ENCODE measurements around the gene FUT1.
"Not testable (repeated sequence)": the region's sequence is repeated elsewhere in the genome, so short reads cannot be mapped to it uniquely, and the experiment has no call there.

FUT1 gene

DNA sequence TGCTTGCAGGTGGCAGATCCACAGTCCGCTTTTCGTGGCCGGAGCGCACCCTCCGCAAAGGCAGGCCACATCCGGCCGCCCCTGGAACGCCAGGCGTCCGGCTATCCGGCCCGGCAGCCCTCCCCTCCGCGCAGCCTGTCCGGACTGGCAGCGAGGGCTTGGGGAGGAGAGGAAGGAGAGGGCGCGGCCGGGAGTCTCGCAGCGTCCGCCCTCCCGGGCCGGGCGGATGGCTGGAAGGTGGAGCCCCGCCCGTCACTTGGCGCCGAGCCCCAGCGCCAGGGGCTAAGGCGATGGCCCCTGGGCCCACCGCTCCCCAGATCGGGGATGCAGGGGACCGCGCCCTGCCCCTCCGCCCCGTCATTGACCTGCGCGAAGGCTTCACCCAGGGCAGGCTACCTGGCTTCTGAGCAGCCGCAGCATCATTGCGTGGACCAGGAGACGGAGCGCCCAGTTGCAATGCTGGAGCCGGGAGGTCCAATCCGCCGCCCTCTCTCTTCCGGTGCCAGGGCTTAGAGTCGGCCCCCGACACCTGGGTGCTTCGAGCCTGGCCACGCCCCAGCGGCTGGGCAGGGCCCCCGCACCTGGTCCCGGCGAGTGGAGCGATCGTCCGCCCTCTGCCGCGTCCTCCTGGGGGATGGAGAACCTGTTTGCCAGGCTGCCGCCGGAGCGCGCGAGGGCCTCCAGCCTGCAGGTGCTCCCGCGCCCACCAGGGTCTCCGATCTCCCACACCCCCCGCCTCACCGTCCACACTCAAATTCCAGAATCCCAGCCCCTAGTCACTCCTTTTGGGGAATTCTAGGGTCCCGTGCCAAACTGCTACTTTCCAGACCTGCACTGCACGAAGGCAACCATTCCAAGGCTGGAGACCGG lies at the start of gene FUT1:
Gene FUT1 (minus strand): TSS at position 146 of the 870 bp plus-strand sequence. CDS start 1,360 bp downstream, outside the sequence.
- DNase-seq (ENCODE audit: low read depth) = no peak

- no peak for DNase-seq (ENCODE audit: low read depth)
These were observed 47.2 kb upstream of the FUT1 start for GRCh38 chr19:48799358-48800300.

DNA sequence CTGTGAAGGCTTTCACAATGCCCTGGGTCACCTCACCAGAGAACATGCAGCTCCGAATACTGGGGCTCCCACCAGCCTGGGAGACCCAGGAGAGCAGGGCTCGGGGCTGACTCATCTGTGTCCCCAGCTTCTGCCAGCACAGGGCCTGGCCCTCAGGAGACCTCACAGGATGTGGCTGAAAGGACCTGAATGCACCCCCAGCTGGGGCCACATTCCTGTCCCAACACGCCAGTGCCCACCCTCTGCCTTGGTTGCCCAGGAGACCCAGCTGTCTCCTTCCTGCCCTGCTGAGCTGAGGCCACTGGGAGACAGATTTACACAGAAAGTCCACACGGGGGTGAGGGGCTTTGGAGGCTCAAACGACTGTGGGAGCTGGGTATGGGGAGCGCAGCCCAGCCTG lies 46.5 kb upstream of the FUT1 start:
- DNase-seq (ENCODE audit: low read depth) = no peak

- no peak for DNase-seq (ENCODE audit: low read depth)
These were observed 44.7 kb upstream of the FUT1 start for GRCh38 chr19:48797103-48797502.

DNA sequence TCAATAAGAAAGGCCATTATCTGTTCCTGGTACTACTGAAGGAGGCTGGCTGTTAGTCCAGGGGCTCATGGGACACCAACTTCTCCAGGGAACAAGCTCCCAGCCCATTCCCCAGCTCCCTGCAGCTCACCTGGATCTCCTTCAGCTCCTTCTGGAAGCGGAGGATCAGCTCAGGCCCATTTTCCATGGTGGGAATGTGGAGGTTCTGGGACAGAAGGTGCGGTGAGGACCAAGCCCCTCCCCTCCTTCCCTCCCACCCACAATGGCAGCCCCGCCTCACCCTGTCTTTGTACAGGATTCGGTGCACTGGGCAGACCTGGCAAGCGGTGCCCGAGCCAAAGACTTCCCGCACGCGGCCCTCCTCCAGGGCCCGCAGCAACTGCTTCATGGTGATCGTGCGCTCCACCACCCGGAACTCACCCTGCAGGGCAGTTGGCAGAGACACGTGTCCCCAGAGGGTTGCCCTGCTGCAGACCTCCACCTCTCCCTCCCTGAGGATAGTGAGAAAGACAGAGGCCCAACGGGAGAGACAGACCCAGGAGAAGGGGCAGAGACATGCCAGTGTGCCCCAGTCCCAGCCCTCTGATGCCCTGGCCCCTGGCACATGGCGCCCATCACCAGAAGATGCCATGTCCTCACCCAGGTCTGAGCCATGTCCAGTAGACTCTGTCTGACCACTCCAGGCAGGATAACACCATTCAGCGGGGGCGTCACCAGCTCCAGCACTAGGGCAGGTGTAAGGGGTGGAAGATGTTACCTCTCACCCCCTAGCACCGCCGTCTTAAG lies 44.0 kb upstream of the FUT1 start:
- no peak for DNase-seq (ENCODE audit: low read depth)

DNA sequence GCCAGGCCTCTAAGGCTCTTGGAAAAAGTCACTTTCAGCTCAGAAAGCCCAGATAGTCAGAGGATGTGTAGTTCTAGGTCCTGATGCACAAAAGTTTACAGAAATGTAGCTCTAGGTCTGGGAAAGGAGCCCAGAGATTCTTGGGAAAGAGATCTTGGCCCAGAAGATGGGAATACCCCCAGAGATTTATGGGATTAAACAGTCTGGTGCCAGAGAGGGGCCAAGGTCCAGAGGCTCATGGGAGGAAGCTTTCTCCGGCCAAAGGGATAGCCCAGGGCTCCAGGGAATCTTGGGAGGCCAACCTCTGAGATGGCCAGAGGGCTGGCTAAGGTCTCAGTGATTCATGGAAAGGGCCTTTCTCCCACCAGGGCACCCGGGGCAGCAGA lies 43.2 kb upstream of the FUT1 start:
- DNase-seq (ENCODE audit: low read depth) = no peak

DNA sequence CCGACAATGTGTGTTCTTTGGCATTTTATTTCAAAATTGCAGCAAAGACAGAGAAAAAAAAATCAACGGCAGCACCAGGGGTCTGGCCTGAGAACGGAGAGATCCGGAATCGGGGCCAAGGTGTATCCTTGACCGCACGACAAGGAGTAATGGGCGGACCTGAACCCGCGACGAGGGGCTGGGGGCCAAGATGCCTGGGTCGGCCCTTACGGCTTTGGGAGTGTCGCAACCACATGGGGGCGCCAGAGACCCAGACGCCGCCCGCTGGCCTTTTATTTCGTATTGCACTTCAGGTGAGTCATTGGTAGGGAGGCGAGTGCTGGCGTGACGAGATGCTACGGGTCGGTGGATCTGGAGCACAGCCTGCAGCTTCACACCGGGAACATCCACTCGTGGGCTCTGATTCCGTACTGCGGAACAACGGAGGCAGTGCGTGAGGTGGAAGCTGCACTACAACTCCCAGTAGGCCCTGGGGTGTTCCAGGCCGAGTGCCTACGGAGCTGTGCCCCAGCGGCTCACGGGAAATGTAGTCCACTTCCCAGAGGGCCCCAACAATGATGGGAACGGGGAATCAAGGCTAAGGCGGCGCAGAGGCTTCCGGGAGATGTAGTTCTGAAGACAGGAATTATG lies 42.7 kb upstream of the FUT1 start:
- DNase-seq (ENCODE audit: low read depth) = peak; percentile 95

DNA sequence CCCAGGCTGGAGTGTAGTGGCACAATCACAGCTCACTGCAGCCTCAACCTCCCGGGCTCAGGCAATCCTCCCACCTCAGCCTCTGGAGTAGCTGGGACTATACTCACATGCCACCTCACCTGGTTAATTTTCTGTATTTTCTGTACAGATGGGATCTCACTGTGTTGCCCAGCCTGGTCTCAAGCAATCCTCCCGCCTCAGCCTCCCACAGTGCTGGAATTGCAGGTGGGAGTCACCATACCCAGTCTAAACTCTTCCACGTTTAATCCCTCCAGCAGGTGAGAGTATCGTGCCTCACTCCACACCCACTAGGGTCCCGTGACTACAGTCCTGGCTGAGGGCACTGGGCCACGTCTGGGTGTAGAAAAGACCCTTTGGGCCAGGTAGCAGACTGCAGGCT lies 41.9 kb upstream of the FUT1 start:
- no peak for DNase-seq (ENCODE audit: low read depth)

- DNase-seq (ENCODE audit: low read depth) = no peak
These were observed 40.8 kb upstream of the FUT1 start for GRCh38 chr19:48793271-48793670.

GRCh38 chr19:48787331-48787730 lies 34.9 kb upstream of the FUT1 start:
- not testable (repeated sequence) for DNase-seq (ENCODE audit: low read depth)

DNA sequence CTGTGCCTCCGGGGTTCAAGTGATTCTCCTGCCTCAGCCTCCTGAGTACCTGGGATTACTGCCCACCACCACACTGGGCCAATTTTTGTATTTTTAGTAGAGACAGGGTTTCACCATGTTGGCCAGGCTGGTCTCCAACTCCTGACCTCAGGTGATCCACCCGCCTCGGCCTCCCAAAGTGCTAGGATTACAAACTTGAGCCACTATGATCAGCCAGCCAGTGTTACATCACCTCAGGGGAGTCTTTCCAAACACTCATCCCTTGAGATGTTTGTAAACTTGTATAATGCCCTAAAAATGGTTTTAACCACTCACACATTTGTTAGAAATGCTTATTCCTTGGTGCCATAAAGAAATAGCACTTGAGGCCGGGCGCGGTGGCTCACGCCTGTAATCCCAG lies 34.0 kb upstream of the FUT1 start:
- not testable (repeated sequence) for DNase-seq (ENCODE audit: low read depth)

DNA sequence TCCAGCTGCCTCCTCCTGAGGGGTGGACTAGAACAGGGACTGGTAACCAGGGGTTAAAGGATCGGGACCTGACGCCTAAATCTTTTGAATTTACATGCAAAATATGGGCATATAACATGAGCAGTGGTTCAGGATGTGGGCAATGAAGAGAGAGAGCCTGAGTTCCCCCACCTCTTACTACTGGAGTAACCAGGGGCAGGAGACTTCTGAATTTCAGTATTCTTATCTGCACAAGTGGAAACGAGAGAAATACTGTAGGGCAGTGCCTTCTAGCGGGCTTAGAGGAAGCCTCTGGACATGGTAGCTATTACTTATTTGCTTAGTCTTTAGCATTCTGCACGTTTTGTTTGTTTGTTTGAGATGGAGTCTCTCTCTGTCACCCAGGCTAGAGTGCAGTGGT lies 32.1 kb upstream of the FUT1 start:
- no peak for DNase-seq (ENCODE audit: low read depth)

- no peak for DNase-seq (ENCODE audit: low read depth)
These were observed 28.4 kb upstream of the FUT1 start for GRCh38 chr19:48780631-48781391.

- no peak for DNase-seq (ENCODE audit: low read depth)
These were observed 27.2 kb upstream of the FUT1 start for GRCh38 chr19:48779636-48780035.

- DNase-seq (ENCODE audit: low read depth) = no peak
These were observed 25.3 kb upstream of the FUT1 start for GRCh38 chr19:48777720-48778119.

GRCh38 chr19:48777139-48777538 lies 24.7 kb upstream of the FUT1 start:
- DNase-seq (ENCODE audit: low read depth) = no peak

DNA sequence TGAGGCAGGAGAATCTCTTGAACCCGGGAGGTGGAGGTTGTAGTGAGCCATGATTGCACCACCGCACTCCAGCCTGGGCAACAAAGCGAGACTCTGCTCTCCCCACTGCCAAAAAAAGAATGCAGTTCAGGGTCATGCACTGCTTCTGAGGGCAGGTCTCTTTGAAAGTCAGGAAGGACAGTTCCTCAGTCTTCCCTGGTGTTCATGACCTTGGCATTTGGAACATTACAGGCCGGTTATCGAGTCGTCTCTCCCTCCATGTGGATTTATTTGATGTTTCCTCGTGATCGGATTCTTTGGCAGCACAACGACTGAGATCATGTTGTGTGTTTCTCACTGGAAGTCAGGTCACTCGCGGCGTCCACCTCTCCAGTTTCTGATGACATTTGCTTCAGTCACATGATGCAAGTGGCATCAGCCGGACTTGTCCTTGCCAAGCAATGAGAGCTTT lies 20.1 kb upstream of the FUT1 start:
- DNase-seq (ENCODE audit: low read depth) = no peak

- no peak for DNase-seq (ENCODE audit: low read depth)
These were observed 18.5 kb upstream of the FUT1 start for GRCh38 chr19:48770734-48771472.

DNA sequence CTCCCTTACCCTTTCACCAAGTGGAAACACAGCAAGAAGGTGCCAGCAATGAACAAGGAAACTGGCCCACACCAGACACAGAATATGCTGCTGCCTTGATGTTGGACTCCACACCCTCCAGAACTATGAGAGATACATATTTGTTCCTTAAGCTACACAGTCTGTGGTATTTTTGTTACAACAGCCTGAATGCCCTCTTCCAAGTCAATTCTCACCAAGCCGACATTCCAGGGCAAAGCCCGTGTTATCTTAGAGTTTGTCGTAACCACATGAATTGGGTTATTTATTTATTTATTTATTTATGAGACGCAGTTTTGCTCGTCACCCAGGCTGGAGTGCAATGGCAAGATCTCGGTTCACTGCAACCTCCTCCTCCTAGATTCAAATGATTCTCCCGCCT lies 17.8 kb upstream of the FUT1 start:
- DNase-seq (ENCODE audit: low read depth) = peak; percentile 36

All from stromal cell of bone marrow (primary cell).